GM12865 (cell line): ENCODE measurements around the gene ECT2L.

ENCODE experiments used
- DNase-seq: peaks from one replicate; pipeline ENCODE4 v3.0.0; 2010; ENCODE audit warnings: low read depth
- H3K4me3 ChIP-seq: 2 replicates; pipeline ENCODE4 v1.5.1; 2011; ENCODE audit warnings: mild to moderate bottlenecking, low read depth, low read length, control low read depth
- CTCF ChIP-seq: IDR thresholded peaks from 2 replicates; pipeline ENCODE4 v1.5.1; 2011; ENCODE audit warnings: low read length, control low read depth, low read depth, inconsistent platforms; ENCODE audit not compliant: insufficient read depth; ENCODE audit errors: missing control alignments

ECT2L gene

GRCh38 chr6:138805016-138805765, 9.3 kb downstream of the ECT2L start:
- TF ChIP-seq CTCF = no peak
- H3K4me3 ChIP-seq = no peak overlapping the region
- DNase-seq = no peak

- H3K4me3 ChIP-seq = no peak overlapping the region
- DNase-seq = no peak
- TF ChIP-seq CTCF = no peak
Observed at GRCh38 chr6:138806889-138807288, 11.0 kb downstream of the ECT2L start.

GRCh38 chr6:138809677-138810076, 13.8 kb downstream of the ECT2L start:
- TF ChIP-seq CTCF = no peak
- DNase-seq = no peak
- no peak overlapping the region for H3K4me3 ChIP-seq

- DNase-seq = no peak
- H3K4me3 ChIP-seq = no peak overlapping the region
- TF ChIP-seq CTCF = no peak
Observed at GRCh38 chr6:138811866-138812265, 16.0 kb downstream of the ECT2L start.

GRCh38 chr6:138814179-138814834, 18.4 kb downstream of the ECT2L start:
- no peak for DNase-seq
- TF ChIP-seq CTCF = no peak
- no peak overlapping the region for H3K4me3 ChIP-seq

GRCh38 chr6:138815221-138815620, 19.3 kb downstream of the ECT2L start:
- DNase-seq = no peak
- no peak overlapping the region for H3K4me3 ChIP-seq
- TF ChIP-seq CTCF = no peak
